K562 (cell line): ENCODE measurements around the gene TGM5. TPM values are rescaled to one million over a fixed set of nuclear protein-coding genes. Genes with fewer than 3 reads are reported as not detected.
A peak's percentile ranks its signal among the peaks of the same experiment; 100 is the strongest.

Experiments used
- DEAF1 ChIP-seq: fragments of 450-650 bp; formaldehyde crosslinking; IDR thresholded peaks from 2 replicates; pipeline ENCODE4 v1.4.0; 2020; ENCODE audit warnings: mild to moderate bottlenecking, moderate library complexity
- E2F4 ChIP-seq: sonication (generic); formaldehyde crosslinking; IDR thresholded peaks from 2 replicates; pipeline ENCODE4 v1.8.0; 2022; ENCODE audit warnings: mild to moderate bottlenecking, low read depth, missing genetic modification reagents
- ELF1 ChIP-seq: fragments of 200-800 bp; sonication (Bioruptor generic); IDR thresholded peaks from 2 replicates; pipeline ENCODE4 v1.6.1; 2016; ENCODE audit warnings: missing genetic modification characterization, missing compliant biosample characterization
- GATA2 ChIP-seq: sonication (generic); formaldehyde crosslinking; IDR thresholded peaks from 2 replicates; pipeline ENCODE4 v1.4.0; 2020; ENCODE audit warnings: mild to moderate bottlenecking, missing genetic modification reagents
- KDM5B ChIP-seq: fragments of 200-600 bp; sonication (generic); IDR thresholded peaks from 2 replicates; pipeline ENCODE4 v1.6.1; 2012; ENCODE audit warnings: low read depth, mild to moderate bottlenecking, moderate library complexity, low read length, control low read depth, inconsistent platforms; ENCODE audit not compliant: insufficient replicate concordance
- MED1 ChIP-seq: sonication (generic); formaldehyde crosslinking; IDR thresholded peaks from 2 replicates; pipeline ENCODE4 v1.8.1; 2023; ENCODE audit warnings: missing genetic modification reagents, borderline replicate concordance
- NCOA2 ChIP-seq, 2 experiments: fragments of 450-650 bp; IDR thresholded peaks; 2 replicates each; pipeline ENCODE4 v1.6.1; 2018; ENCODE audit warnings: mild to moderate bottlenecking in 2 of 2, moderate library complexity in 1 of 2; ENCODE audit not compliant: partially characterized antibody in 2 of 2
- NFE2 ChIP-seq: IDR thresholded peaks from 2 replicates; pipeline ENCODE4 v1.6.1; 2014; ENCODE audit warnings: antibody characterized with exemption, low read depth
- POLR2B ChIP-seq: fragments of 450-650 bp; IDR thresholded peaks from 2 replicates; pipeline ENCODE4 v1.6.1; 2018; ENCODE audit warnings: low read depth; ENCODE audit not compliant: partially characterized antibody
- SMAD1 ChIP-seq: fragments of 150-350 bp; IDR thresholded peaks from 2 replicates; pipeline ENCODE4 v1.6.1; 2014; ENCODE audit warnings: low read length, low read depth; ENCODE audit not compliant: partially characterized antibody
- SMARCC2 ChIP-seq: fragments of 450-650 bp; IDR thresholded peaks from 2 replicates; pipeline ENCODE4 v1.6.1; 2017; ENCODE audit warnings: antibody characterized with exemption, moderate library complexity, mild to moderate bottlenecking, low read depth
- STAG1 ChIP-seq: sonication (generic); formaldehyde crosslinking; IDR thresholded peaks from 2 replicates; pipeline ENCODE4 v1.5.0; 2020; ENCODE audit warnings: missing genetic modification reagents, borderline replicate concordance
- TCF7 ChIP-seq: sonication (generic); IDR thresholded peaks from 2 replicates; pipeline ENCODE4 v1.6.1; 2016; ENCODE audit warnings: antibody characterized with exemption, borderline replicate concordance
- ZFX ChIP-seq: sonication (generic); formaldehyde crosslinking; IDR thresholded peaks from 2 replicates; pipeline ENCODE4 v1.8.0; 2022; ENCODE audit warnings: mild to moderate bottlenecking, missing genetic modification reagents, moderate library complexity
- ZNF518B ChIP-seq: fragments of 250-450 bp; sonication (Bioruptor Pico); IDR thresholded peaks from 2 replicates; pipeline ENCODE4 v1.5.0; 2021; ENCODE audit warnings: mild to moderate bottlenecking, moderate library complexity
- ZNF583 ChIP-seq: fragments of 250-450 bp; sonication (Bioruptor Pico); IDR thresholded peaks from 2 replicates; pipeline ENCODE4 v1.4.0; 2020
- ZNF707 ChIP-seq: fragments of 250-450 bp; sonication (Bioruptor Pico); conservative IDR thresholded peaks from 2 replicates; pipeline ENCODE4 v1.8.0; 2022; ENCODE audit warnings: inconsistent platforms, mild to moderate bottlenecking, moderate library complexity
- ZNF717 ChIP-seq: fragments of 250-450 bp; sonication (Bioruptor Pico); IDR thresholded peaks from 2 replicates; pipeline ENCODE4 v1.5.0; 2021
- ZNF79 ChIP-seq: fragments of 250-450 bp; sonication (Bioruptor Pico); IDR thresholded peaks from 2 replicates; pipeline ENCODE4 v1.4.0; 2020; ENCODE audit warnings: low read depth, mild to moderate bottlenecking, moderate library complexity
- ZSCAN29 ChIP-seq: fragments of 450-650 bp; IDR thresholded peaks from 2 replicates; pipeline ENCODE4 v1.6.1; 2017
- polyA plus RNA-seq, 8 experiments: library from polyadenylated mRNA; depleted of rRNA in 4 of 8; stranded (reverse) in 5 of 8; unstranded in 3 of 8; fragments of >200 nt; fragmentation: Nextera tagmentation in 2 of 8; fragmentation: Illumina TruSeq in 1 of 8; extraction: Ambion mirVana in 2 of 8; extraction: Trizol in 1 of 8; gene quantifications; 2 replicates each; pipeline versions ENCODE4 v1.2.1 to v1.2.3, GENCODE V29; 2011 to 2014; ENCODE audit warnings: inconsistent platforms in 1 of 8, missing spikeins in 1 of 8
- total RNA-seq, 7 experiments: library from RNA; depleted of rRNA in 6 of 7; stranded (reverse); fragments of >200 nt in 6 of 7; fragmentation: Illumina TruSeq in 2 of 7; extraction: Trizol in 2 of 7; gene quantifications; 2 replicates each; pipeline versions ENCODE4 v1.2.1 to v1.2.3, GENCODE V29; 2011 to 2021; ENCODE audit warnings: low replicate concordance in 1 of 7
- TF ChIP-seq, protein P1 (sequence below): fragments of 250-450 bp; sonication (Bioruptor Pico); IDR thresholded peaks from 2 replicates; pipeline ENCODE4 v1.6.1; 2021; ENCODE audit warnings: mild to moderate bottlenecking
- TF ChIP-seq, protein P2 (sequence below): fragments of 250-450 bp; sonication (Bioruptor Pico); IDR thresholded peaks from 2 replicates; pipeline ENCODE4 v1.8.0; 2021; ENCODE audit warnings: moderate library complexity, mild to moderate bottlenecking, inconsistent platforms

TGM5 gene
- total and polyA plus RNA-seq, 9 of the 15 experiments (the other 6 are each of a cell fraction or from before 2014, with no cell fraction given): 0.03 to 0.10 (median 0.07) TPM; not detected in 6

DNA sequence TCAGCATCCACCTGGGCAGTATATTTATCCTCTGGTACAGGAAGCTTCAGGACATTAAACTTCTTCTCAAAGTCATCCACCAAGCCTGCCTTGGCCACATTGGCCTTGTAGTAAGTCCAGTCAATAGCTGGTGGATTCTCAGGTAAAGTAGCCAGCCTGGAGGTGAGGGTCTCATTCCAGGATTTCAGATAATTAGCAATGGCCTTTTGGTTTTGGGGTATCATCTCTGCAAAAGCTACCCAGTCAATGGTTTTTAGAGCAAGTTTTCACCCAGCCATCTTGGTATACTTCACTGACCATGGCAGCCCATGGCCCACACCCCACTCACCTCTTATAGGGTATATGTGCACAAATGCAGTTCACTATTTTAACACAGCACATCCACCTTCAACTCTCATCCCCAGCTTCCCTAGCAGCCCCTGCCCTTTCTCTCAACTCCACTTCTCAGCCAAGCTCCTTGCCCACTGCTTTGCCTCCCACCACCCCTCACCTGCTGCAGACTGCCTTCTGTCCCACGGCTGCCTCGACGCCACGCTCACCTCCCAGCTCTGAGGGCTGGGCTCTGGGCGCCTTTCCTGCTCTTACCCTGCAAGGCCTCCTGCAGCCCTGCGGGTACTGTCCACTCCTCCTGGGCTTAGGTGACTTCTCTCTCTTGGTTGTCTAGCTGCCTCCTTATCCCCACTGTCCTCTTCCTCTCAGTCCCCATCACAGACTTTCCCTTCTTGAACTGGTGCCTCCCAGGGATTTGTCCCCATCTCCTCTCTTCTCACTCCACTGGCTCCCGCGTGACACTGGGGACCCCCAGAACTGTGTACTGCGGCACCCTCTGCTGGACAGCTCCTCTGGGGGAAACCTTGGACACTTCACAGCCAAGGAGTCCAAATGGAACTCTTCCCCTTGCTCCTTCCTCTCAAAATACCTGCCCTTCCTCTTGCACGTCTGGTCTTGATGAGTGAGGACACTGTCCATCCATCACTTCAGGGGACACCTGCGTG, 1.7 kb upstream of the TGM5 start (continued):
- TF ChIP-seq ZNF518B (CRISPR knock-in tag) (no peak), E2F4 (CRISPR knock-in tag) (no peak), DEAF1 (CRISPR knock-in tag) (peak; percentile 41; the same call in 1 of the 2 replicates), NCOA2 (IDR thresholded peaks at IDR 0.05; ENCODE audit: partially characterized antibody in 2 of 2) (no peak), MED1 (CRISPR knock-in tag) (no peak), ZSCAN29 (no peak), ELF1 (no peak), ZNF717 (CRISPR knock-in tag) (no peak), ZNF707 (CRISPR knock-in tag) (no peak), ZFX (no peak), KDM5B (no peak), ZNF583 (no peak), TCF7 (no peak), GATA2 (CRISPR knock-in tag) (no peak), NFE2 (no peak), STAG1 (peak; percentile 64), SMARCC2 (no peak), ZNF79 (CRISPR knock-in tag) (no peak), SMAD1 (no peak), POLR2B (no peak)
- TF ChIP-seq, protein P1, sequence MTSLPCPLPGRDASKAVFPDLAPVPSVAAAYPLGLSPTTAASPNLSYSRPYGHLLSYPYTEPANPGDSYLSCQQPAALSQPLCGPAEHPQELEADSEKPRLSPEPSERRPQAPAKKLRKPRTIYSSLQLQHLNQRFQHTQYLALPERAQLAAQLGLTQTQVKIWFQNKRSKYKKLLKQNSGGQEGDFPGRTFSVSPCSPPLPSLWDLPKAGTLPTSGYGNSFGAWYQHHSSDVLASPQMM (CRISPR knock-in tag): no peak
- TF ChIP-seq, protein P2, sequence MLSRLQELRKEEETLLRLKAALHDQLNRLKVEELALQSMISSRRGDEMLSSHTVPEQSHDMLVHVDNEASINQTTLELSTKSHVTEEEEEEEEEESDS (CRISPR knock-in tag): no peak
